HG03039 (cell line): ENCODE results near the gene SZT2.

Experiments
- ATAC-seq: cut with Tn5 transposase; IDR thresholded peaks from one replicate; pipeline ENCODE4 v1.9.1; 2021; ENCODE audit warnings: mild to moderate bottlenecking, moderate library complexity; ENCODE audit not compliant: unreplicated experiment

The SZT2 gene

GRCh38 chr1:43389326-43390313 lies at the start of gene SZT2, which contains the start of gene MED8:
TSS of gene SZT2 (plus strand) at chr1:43389899. CDS start at chr1:43389969, 70 bp downstream.
TSS of gene MED8 (minus strand) at chr1:43389800. CDS start at chr1:43389764, 36 bp downstream.
- ATAC-seq: peak; percentile 75

GRCh38 chr1:43340559-43340958 lies 49.1 kb upstream of the SZT2 start:
- no peak for ATAC-seq

GRCh38 chr1:43344267-43344850 lies 45.3 kb upstream of the SZT2 start:
- no peak for ATAC-seq

- ATAC-seq: no peak
Measured at GRCh38 chr1:43345120-43345519, 44.6 kb upstream of the SZT2 start.

GRCh38 chr1:43346636-43347035 lies 43.1 kb upstream of the SZT2 start:
- no peak for ATAC-seq

- no peak for ATAC-seq
Measured at GRCh38 chr1:43348343-43348808, 41.3 kb upstream of the SZT2 start.

GRCh38 chr1:43348809-43349593 lies 40.7 kb upstream of the SZT2 start:
- no peak for ATAC-seq

GRCh38 chr1:43349594-43350306 lies 39.9 kb upstream of the SZT2 start:
- ATAC-seq: no peak

GRCh38 chr1:43350976-43351375 lies 38.7 kb upstream of the SZT2 start:
- no peak for ATAC-seq

- no peak for ATAC-seq
Measured at GRCh38 chr1:43351421-43352350, 38.0 kb upstream of the SZT2 start.

- no peak for ATAC-seq
Measured at GRCh38 chr1:43352351-43352705, 37.4 kb upstream of the SZT2 start.

- no peak for ATAC-seq
Measured at GRCh38 chr1:43352881-43353280, 36.8 kb upstream of the SZT2 start.

- no peak for ATAC-seq
Measured at GRCh38 chr1:43354471-43354870, 35.2 kb upstream of the SZT2 start.

GRCh38 chr1:43354936-43355335 lies 34.8 kb upstream of the SZT2 start:
- ATAC-seq: no peak

- ATAC-seq: no peak
Measured at GRCh38 chr1:43357251-43357650, 32.4 kb upstream of the SZT2 start.

GRCh38 chr1:43358121-43358745 lies 31.5 kb upstream of the SZT2 start:
- peak; percentile 1 for ATAC-seq

GRCh38 chr1:43358746-43359693 lies 30.7 kb upstream of the SZT2 start, which contains the start of gene CDC20:
TSS of gene CDC20 (plus strand) at chr1:43358981. CDS start at chr1:43359216, 235 bp downstream.
- peak; percentile 87 for ATAC-seq

- ATAC-seq: no peak
Measured at GRCh38 chr1:43359696-43360095, 30.0 kb upstream of the SZT2 start.
